OCI-LY1 (cell line): ENCODE measurements around the gene DYNC1I1.

Experiments used
- H2AFZ ChIP-seq: fragments of 200-600 bp; sonication (generic), shearing (Covaris generic); 2 replicates; pipeline ENCODE4 v1.6.0; 2014; ENCODE audit warnings: antibody characterized with exemption, mild to moderate bottlenecking, low read length
- H3F3A ChIP-seq: fragments of 200-600 bp; sonication (generic), shearing (Covaris generic); 2 replicates; pipeline ENCODE4 v1.6.0; 2014; ENCODE audit warnings: mild to moderate bottlenecking, antibody characterized with exemption, low read length, moderate library complexity; ENCODE audit not compliant: insufficient read depth
- H3K27ac ChIP-seq: fragments of 200-600 bp; sonication (generic); 2 replicates; pipeline ENCODE4 v1.5.1; 2014; ENCODE audit warnings: low read length, mixed run types, mild to moderate bottlenecking, low read depth; ENCODE audit not compliant: poor library complexity, severe bottlenecking
- H3K27me3 ChIP-seq: fragments of 200-600 bp; sonication (generic); 2 replicates; pipeline ENCODE4 v1.6.0; 2014; ENCODE audit warnings: antibody characterized with exemption, mild to moderate bottlenecking, low read length, moderate library complexity; ENCODE audit not compliant: insufficient read depth
- H3K36me3 ChIP-seq: fragments of 200-600 bp; sonication (generic); 2 replicates; pipeline ENCODE4 v1.6.1; 2014; ENCODE audit warnings: mild to moderate bottlenecking, antibody characterized with exemption, low read length, moderate library complexity, mixed read lengths; ENCODE audit not compliant: insufficient read depth
- H3K4me1 ChIP-seq: fragments of 200-600 bp; sonication (generic); 2 replicates; pipeline ENCODE4 v1.5.1; 2014; ENCODE audit warnings: mild to moderate bottlenecking, low read length, moderate library complexity; ENCODE audit not compliant: insufficient read depth, severe bottlenecking
- H3K4me2 ChIP-seq: fragments of 200-600 bp; sonication (generic), shearing (Covaris generic); 2 replicates; pipeline ENCODE4 v1.6.1; 2014; ENCODE audit warnings: low read length
- H3K4me3 ChIP-seq: fragments of 200-600 bp; sonication (generic); 2 replicates; pipeline ENCODE4 v1.5.1; 2014; ENCODE audit warnings: low read length, low read depth, mild to moderate bottlenecking, mixed read lengths; ENCODE audit not compliant: poor library complexity, severe bottlenecking
- H3K79me2 ChIP-seq: fragments of 200-600 bp; shearing (Covaris generic); 2 replicates; pipeline ENCODE4 v1.6.1; 2016; ENCODE audit warnings: mixed run types, low read length, mixed read lengths; ENCODE audit not compliant: insufficient read depth
- H3K9ac ChIP-seq: fragments of 200-600 bp; sonication (generic), shearing (Covaris generic); 2 replicates; pipeline ENCODE4 v1.6.1; 2014; ENCODE audit warnings: mild to moderate bottlenecking, low read length, mixed read lengths
- H3K9me2 ChIP-seq: fragments of 200-600 bp; sonication (generic), shearing (Covaris generic); 2 replicates; pipeline ENCODE4 v1.6.1; 2014; ENCODE audit warnings: low read depth, mild to moderate bottlenecking, low read length, mixed read lengths
- H3K9me3 ChIP-seq: fragments of 200-600 bp; shearing (Covaris generic); 2 replicates; pipeline ENCODE4 v1.6.1; 2014; ENCODE audit warnings: low read length, mixed read lengths
- H4K20me1 ChIP-seq: fragments of 200-600 bp; sonication (generic), shearing (Covaris generic); 2 replicates; pipeline ENCODE4 v1.6.0; 2016; ENCODE audit warnings: mild to moderate bottlenecking, low read length; ENCODE audit not compliant: insufficient read depth
- CTCF ChIP-seq: fragments of 200-600 bp; sonication (generic), shearing (Covaris generic); IDR thresholded peaks from 2 replicates; pipeline ENCODE4 v1.5.1; 2017; ENCODE audit warnings: mild to moderate bottlenecking, antibody characterized with exemption, low read length, moderate library complexity, mixed read lengths
- EZH2 ChIP-seq: fragments of 200-600 bp; sonication (generic), shearing (Covaris generic); IDR thresholded peaks from 2 replicates; pipeline ENCODE4 v1.8.0; 2017; ENCODE audit warnings: borderline replicate concordance, mixed run types, mild to moderate bottlenecking, antibody characterized with exemption, low read length, moderate library complexity, mixed read lengths

The DYNC1I1 gene

GRCh38 chr7:95905167-95905566 is 132.8 kb downstream of the DYNC1I1 start:
- Histone ChIP-seq H4K20me1 (no peaks in the 10 kb centered on the region), H3K79me2 (no peaks in the 10 kb centered on the region), H3K27me3 (no peaks in the 10 kb centered on the region), H3F3A (no peaks in the 10 kb centered on the region), H3K27ac (peak overlapping the region; percentile 88), H2AFZ (no peak overlapping the region), H3K9me3 (no peaks in the 10 kb centered on the region), H3K4me2 (no peak overlapping the region), H3K9me2 (no peaks in the 10 kb centered on the region), H3K4me1 (peaks cover 98% of the 10 kb centered on the region), H3K4me3 (no peak overlapping the region), H3K9ac (no peak overlapping the region), H3K36me3 (no peaks in the 10 kb centered on the region)
- TF ChIP-seq EZH2 = no peak
- TF ChIP-seq CTCF = no peak

GRCh38 chr7:95906851-95907250 is 134.5 kb downstream of the DYNC1I1 start:
- peak overlapping the region; percentile 22; the same call in 1 of the 2 replicates for H3K4me2 ChIP-seq
- H3K4me1 ChIP-seq = peaks cover 98% of the 10 kb centered on the region
- no peaks in the 10 kb centered on the region for H3K27me3 ChIP-seq
- H4K20me1 ChIP-seq = no peaks in the 10 kb centered on the region
- no peaks in the 10 kb centered on the region for H3K9me3 ChIP-seq
- no peaks in the 10 kb centered on the region for H3K79me2 ChIP-seq
- H3K4me3 ChIP-seq = peak overlapping the region; percentile 6
- no peak overlapping the region for H2AFZ ChIP-seq
- H3K27ac ChIP-seq = peak overlapping the region; percentile 88
- TF ChIP-seq EZH2 (no peak), CTCF (no peak)
- no peaks in the 10 kb centered on the region for H3K9me2 ChIP-seq
- no peaks in the 10 kb centered on the region for H3F3A ChIP-seq
- H3K9ac ChIP-seq = peak overlapping the region; percentile 48
- H3K36me3 ChIP-seq = no peaks in the 10 kb centered on the region

- H3K27ac ChIP-seq = peak overlapping the region; percentile 88
- no peaks in the 10 kb centered on the region for H3K36me3 ChIP-seq
- H3K9me2 ChIP-seq = no peaks in the 10 kb centered on the region
- TF ChIP-seq EZH2 (no peak), CTCF (no peak)
- H3K9ac ChIP-seq = peak overlapping the region; percentile 48; the same call in 1 of the 2 replicates
- no peaks in the 10 kb centered on the region for H3K9me3 ChIP-seq
- no peaks in the 10 kb centered on the region for H3K27me3 ChIP-seq
- no peaks in the 10 kb centered on the region for H4K20me1 ChIP-seq
- no peak overlapping the region for H2AFZ ChIP-seq
- H3K79me2 ChIP-seq = no peaks in the 10 kb centered on the region
- H3K4me3 ChIP-seq = peak overlapping the region; percentile 6
- no peaks in the 10 kb centered on the region for H3F3A ChIP-seq
- H3K4me2 ChIP-seq = peak overlapping the region; percentile 22; the same call in 1 of the 2 replicates
- H3K4me1 ChIP-seq = peaks cover 95% of the 10 kb centered on the region
Measured at GRCh38 chr7:95907337-95907736, 135.0 kb downstream of the DYNC1I1 start.
